Type B pancreatic cell (in vitro differentiated cells): ENCODE results near the gene FARP1. TPM values are rescaled to one million over a fixed set of nuclear protein-coding genes. Genes with fewer than 3 reads are reported as not detected.
"Not testable (repeated sequence)": the region's sequence is repeated elsewhere in the genome, so short reads cannot be mapped to it uniquely, and the experiment has no call there.

Experiments used
- DNase-seq: peaks from one replicate; pipeline ENCODE4 v3.0.0; 2021; ENCODE audit warnings: mixed read lengths; ENCODE audit not compliant: unreplicated experiment; ENCODE audit errors: extremely low spot score
- H3K27ac Mint-ChIP-seq: 2 replicates; pipeline ENCODE4 v1.8.0; 2021; ENCODE audit warnings: mild to moderate bottlenecking, mixed read lengths
- H3K27me3 Mint-ChIP-seq: 2 replicates; pipeline ENCODE4 v1.8.0; 2021; ENCODE audit warnings: mixed read lengths
- H3K36me3 Mint-ChIP-seq: 2 replicates; pipeline ENCODE4 v1.8.0; 2021; ENCODE audit warnings: mixed read lengths
- H3K4me1 Mint-ChIP-seq: one replicate; pipeline ENCODE4 v1.8.0; 2021; ENCODE audit warnings: mixed read lengths; ENCODE audit not compliant: unreplicated experiment
- H3K4me3 Mint-ChIP-seq: 2 replicates; pipeline ENCODE4 v1.8.0; 2021; ENCODE audit warnings: mild to moderate bottlenecking, mixed read lengths
- H3K9me3 Mint-ChIP-seq: 2 replicates; pipeline ENCODE4 v1.8.0; 2021; ENCODE audit warnings: mixed read lengths
- CTCF ChIP-seq: fragments of 200-600 bp; sonication (generic); conservative IDR thresholded peaks from 2 replicates; pipeline ENCODE4 v1.5.0; 2021; ENCODE audit warnings: antibody characterized with exemption, mild to moderate bottlenecking
- total RNA-seq: library from RNA; stranded (reverse); gene quantifications from 2 replicates; pipeline ENCODE4 v1.2.1, GENCODE V29; 2021; ENCODE audit warnings: low replicate concordance

Gene FARP1
- total RNA-seq, 1 donor from 2014 or later, result 195 TPM

DNA sequence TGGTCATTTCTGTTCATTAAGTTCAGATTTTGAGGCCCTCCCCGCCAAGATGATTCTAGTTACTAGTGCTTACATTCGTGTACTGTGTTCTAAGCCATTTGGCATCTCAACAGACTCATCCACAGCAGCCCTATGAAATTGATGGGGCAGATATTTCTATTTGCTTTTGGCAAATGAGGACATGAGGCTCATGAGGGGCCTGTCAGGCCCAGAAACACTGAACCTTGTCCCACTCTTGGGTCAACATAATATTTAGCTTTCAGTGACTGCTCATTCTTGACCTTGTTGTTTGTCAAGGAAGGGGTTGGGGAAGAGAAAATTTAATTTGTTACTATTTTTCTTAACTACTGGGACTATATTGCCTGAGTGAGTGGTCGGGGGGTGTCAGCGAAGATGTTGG is 126.5 kb downstream of the FARP1 start:
- H3K27ac Mint-ChIP-seq, result peak overlapping the region; percentile 25
- no peaks in the 10 kb centered on the region for H3K27me3 Mint-ChIP-seq
- no peaks in the 10 kb centered on the region for H3K9me3 Mint-ChIP-seq
- DNase-seq, result no peak
- peaks cover 27% of the 10 kb centered on the region for H3K36me3 Mint-ChIP-seq
- no peak overlapping the region for H3K4me3 Mint-ChIP-seq
- no peak for TF ChIP-seq CTCF
- H3K4me1 Mint-ChIP-seq, result peaks cover 65% of the 10 kb centered on the region

DNA sequence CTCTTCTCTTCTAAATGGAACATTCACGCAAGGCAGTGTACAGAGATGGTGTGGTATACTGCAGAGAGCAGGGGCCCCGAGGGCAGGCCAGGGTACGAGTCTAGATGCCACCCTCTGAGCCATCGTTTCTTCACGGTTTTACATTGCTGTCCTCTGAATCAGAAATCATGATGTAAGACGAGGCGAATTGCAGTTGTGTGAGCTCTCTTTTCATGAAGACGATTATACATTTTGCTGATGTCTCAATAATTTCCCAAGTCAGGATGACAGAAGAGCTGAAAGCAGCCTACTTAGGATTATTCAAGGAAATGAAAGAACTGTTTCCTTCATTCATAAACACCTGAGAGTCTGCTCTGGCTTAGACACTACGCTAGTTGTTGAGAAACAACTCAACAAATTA is 127.9 kb downstream of the FARP1 start:
- Mint-ChIP-seq H3K4me3 (no peak overlapping the region), H3K27me3 (no peaks in the 10 kb centered on the region), H3K27ac (peak overlapping the region; percentile 62), H3K9me3 (no peaks in the 10 kb centered on the region), H3K4me1 (peaks cover 75% of the 10 kb centered on the region), H3K36me3 (peaks cover 27% of the 10 kb centered on the region)
- no peak for TF ChIP-seq CTCF
- DNase-seq, result no peak

DNA sequence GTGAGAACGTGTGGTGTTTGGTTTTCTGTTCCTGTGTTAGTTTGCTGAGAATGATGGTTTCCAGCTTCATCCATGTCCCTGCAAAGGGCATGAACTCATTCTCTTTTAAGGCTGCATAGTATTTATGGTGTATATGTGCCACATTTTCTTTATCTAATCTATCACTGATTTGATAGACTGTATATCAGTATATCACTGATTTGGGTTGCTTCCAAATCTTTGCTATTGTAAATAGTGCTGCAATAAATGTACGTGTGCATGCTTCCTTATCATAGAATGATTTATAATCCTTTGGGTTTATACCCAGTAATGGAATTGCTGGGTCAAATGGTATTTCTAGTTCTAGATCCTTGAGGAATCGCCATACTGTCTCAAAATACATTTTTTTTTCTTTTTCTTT is 128.8 kb downstream of the FARP1 start:
- H3K4me1 Mint-ChIP-seq, result peaks cover 75% of the 10 kb centered on the region
- H3K4me3 Mint-ChIP-seq, result peak overlapping the region; percentile 43
- peak overlapping the region; percentile 70 for H3K27ac Mint-ChIP-seq
- not testable (repeated sequence) for H3K27me3 Mint-ChIP-seq, H3K9me3 Mint-ChIP-seq, DNase-seq
- peaks cover 27% of the 10 kb centered on the region for H3K36me3 Mint-ChIP-seq

DNA sequence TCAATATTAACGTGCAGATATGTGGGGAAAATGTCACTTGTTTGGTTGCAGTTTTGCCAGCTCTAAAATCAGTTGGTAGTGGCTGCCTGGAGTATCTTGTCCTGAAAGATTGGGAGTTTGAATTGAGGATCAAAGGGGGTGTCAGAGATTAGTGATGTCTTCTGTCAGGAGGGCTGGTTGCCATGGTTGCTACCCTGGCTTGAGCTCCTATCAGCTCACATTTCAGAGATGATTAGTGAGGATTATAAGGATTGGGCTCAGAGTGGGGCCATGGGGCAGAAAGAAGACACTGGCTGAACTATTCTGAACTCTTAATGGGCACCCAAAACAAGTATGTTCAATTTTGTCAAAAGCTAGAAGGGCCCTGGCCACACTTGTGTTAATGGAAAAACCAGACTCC is 129.7 kb downstream of the FARP1 start:
- H3K27ac Mint-ChIP-seq, result peak overlapping the region; percentile 97
- peaks cover 27% of the 10 kb centered on the region for H3K36me3 Mint-ChIP-seq
- H3K4me1 Mint-ChIP-seq, result peaks cover 70% of the 10 kb centered on the region
- no peaks in the 10 kb centered on the region for H3K27me3 Mint-ChIP-seq
- peak overlapping the region; percentile 46 for H3K4me3 Mint-ChIP-seq
- TF ChIP-seq CTCF, result no peak
- no peak for DNase-seq
- H3K9me3 Mint-ChIP-seq, result no peaks in the 10 kb centered on the region

DNA sequence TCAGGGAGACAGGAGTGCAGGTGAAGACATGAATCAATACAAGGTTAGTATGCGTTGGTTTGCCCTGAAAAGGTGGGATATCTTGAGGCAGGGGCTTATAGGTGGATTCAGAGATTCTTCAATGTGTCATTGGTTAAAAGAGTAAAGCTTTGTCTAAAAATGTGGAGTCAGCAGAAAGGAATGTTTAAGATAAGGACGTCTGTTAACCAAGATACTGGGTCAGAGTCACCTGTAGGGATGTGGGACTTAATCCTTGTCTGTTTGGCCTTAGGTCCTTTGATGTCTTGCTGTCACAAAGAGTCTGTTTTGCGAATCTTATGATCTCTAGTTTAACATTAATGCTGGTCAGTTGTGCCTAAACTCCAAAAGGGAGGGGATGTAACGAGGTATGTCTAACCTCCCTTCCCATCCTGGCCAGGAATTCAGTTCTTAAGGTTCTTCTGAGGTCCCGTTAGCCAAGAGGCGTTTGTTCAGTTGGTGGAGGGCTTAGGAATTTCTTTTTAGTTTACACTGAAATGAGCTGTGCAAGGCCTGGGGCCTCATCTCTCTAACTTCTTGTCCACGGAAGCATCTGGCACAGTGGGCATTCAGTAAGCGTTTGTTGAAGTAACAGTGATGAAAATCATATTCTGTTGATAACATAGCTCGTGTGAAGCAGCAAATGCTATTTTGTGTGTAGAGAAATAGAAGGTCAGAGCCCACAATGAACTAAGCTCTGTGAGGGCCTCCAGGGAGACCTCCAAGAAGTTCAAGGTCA is 130.4 kb downstream of the FARP1 start:
- peaks cover 22% of the 10 kb centered on the region for H3K36me3 Mint-ChIP-seq

More for the DNA sequence above, 130.4 kb downstream of the FARP1 start:
- H3K4me3 Mint-ChIP-seq, result peak overlapping the region; percentile 65
- peak overlapping the region; percentile 97 for H3K27ac Mint-ChIP-seq
- DNase-seq, result no peak
- no peaks in the 10 kb centered on the region for H3K9me3 Mint-ChIP-seq
- H3K27me3 Mint-ChIP-seq, result no peaks in the 10 kb centered on the region
- peaks cover 68% of the 10 kb centered on the region for H3K4me1 Mint-ChIP-seq
- no peak for TF ChIP-seq CTCF
